HTERT RPE-1 (cell line): ENCODE results near the gene GPC3.

Experiments used
- in situ Hi-C: fragments of 300-500 bp; cut with MboI; formaldehyde crosslinking; loops from 4 replicates; pipeline ENCODE4 v1.14.3; 2020; ENCODE audit warnings: low sequenced_read_pairs

The GPC3 gene

GRCh38 chrX:133658293-133658911, 327.0 kb downstream of the GPC3 start:
- in situ Hi-C loops, result no loop called here

- in situ Hi-C loops, result no loop called here
These were observed 329.8 kb downstream of the GPC3 start for GRCh38 chrX:133655275-133656265.

DNA sequence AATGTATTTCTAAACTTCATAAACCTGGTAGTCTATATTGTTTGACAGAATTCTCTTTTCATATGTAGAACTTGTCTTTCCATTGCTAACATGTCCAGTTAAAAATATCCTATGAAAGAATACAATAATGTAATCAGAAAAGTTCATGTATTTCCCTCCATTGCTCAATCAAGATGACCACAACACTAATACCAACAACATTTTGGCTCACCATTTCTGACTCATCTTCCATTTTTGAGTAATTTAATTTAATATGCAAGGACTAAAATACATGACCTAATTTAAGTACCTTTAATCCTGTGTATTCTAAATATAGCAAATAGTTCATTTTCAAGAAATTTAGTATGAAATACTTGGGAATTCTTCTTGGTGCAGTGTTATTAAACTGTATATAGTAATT, 330.6 kb downstream of the GPC3 start:
- in situ Hi-C loops, result no loop called here

DNA sequence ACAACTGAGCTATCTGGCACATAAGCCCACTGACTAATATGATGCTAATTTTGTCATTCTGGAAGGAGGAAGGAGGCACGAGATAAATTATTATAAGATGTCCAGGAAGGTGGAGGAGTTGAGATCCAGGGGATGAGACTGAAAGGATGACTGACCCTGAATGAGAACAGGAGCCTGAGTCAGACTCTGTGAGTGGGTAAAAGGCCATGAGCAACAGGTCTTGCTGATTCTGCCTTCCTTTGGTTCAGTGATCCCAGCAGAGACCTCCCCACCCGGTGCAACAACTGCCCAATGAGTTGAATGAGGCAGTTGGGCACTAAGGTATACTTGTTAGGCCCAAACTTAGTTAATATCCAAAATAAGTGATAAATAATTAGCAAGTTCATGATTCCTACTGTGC, 332.0 kb downstream of the GPC3 start:
- in situ Hi-C loops, result no loop called here

GRCh38 chrX:133652185-133652584, 333.2 kb downstream of the GPC3 start:
- in situ Hi-C loops, result no loop called here

DNA sequence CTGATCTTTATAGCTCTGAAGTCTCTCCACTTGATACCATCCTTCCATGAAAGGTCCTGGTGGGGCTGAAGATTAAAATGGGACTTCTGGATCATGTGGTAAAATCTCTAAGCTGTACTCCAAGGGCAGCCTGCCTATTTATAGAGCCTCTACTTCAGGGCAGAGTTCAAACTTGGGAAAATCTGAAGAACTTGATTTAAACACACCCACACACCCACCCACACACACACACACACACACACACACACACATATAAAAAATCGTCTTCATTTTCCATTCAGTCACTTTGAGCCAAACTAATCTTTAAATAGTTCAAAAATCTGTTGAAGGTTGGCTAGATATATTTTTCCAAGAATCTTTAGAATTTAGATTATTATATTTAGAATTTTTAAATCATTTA, 335.2 kb downstream of the GPC3 start:
- in situ Hi-C loops, result no loop called here

- in situ Hi-C loops, result no loop called here
These were observed 335.7 kb downstream of the GPC3 start for GRCh38 chrX:133649651-133650050.

DNA sequence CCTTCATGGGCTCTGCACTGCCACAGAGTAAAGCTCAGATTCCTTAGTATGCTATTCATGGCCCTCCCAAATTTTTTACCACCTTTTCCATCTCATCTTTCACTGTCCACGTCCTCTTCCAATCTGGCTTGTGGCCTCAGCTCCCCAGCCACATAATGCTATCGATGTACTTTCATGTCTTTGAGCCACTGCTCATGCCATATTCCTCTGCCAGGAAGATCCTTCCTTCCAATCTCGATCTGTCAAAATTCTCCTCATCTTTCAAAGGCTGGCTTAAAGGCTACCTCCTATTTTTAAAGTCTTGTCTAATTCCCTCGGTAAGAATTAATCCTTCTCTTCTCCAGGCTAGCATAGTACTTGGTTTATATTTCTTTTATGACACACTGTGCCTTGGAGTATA, 336.8 kb downstream of the GPC3 start:
- in situ Hi-C loops, result no loop called here

DNA sequence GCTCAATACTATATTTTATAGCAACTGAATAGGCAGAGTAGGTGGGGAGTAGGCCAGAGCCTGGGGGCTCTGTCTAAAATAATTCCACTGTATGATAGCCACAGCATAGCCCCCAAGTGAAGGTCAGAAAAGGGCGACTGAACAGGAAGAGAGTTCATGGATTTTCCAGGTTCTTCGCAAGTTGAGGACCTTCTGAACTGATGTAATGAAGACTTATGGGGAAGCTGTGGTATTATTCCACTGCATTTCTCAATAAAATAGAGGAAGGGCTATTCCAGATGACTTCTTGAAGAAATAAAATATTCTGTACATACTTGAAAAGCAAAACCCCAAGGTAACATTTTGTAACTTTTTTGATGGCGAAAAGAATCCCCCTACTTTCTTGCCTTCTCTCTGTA, 338.7 kb downstream of the GPC3 start:
- in situ Hi-C loops, result no loop called here

GRCh38 chrX:133645977-133646718, 339.2 kb downstream of the GPC3 start:
- in situ Hi-C loops, result no loop called here

- in situ Hi-C loops, result no loop called here
These were observed 340.1 kb downstream of the GPC3 start for GRCh38 chrX:133645256-133645655.

DNA sequence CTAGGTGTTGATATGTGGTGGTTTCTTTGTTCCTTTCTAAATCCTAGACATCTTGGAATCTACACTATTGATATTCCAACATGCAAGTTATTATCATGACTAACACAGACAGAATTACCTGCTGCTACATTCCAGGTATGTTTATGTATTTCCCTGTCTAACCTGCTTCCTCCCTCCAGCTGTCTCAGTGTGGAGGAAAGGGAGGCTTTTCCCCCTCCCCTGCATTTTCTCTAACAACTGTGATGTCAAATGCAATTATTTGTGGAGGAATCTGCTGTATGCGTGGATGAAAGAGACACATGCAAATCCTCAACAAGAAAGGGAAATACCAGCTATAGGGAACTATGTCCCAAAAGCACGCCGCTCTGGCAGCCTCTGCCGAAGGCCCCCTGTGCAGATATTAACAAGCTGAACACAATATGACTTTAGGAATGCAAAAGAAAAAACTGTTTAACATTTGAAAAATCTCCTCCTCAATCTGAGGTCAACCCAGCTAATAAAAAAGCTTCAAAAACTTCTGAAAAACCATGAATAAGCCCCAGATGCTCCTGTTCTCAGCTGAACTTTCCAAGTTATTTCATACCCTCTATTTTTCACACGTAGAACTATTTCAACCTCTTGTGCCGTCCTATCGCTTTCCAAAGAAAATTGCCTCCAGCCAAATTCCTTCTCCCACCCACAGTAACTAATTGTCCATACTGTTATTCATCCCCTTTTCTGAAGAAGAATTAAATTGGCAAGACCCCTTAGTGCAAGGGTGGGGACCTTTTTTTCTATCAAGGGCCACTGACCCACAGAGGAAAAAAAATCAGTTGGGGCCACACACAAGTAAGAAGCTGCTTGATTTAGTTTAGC, 345.0 kb downstream of the GPC3 start:
- in situ Hi-C loops, result no loop called here

GRCh38 chrX:133639726-133640125, 345.7 kb downstream of the GPC3 start:
- in situ Hi-C loops, result no loop called here

DNA sequence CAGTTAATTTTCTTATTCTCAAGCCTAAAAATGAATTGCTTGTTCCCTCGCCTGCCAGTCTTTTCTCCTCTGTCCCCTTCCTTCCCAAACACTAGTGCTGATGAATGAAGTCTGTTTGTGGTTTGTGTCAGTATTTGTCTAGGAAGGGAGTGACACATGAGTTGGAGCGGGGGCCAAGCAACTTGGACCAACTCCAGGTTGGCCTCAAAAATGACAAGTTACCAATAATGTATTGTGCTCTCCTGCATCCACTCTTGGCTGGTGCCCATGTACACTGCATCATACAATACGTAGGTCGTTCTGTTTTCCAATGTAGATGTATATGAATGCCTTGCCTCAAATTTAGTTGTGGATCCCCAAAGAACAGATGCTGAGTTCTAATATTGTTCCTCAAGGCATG, 347.1 kb downstream of the GPC3 start:
- in situ Hi-C loops, result no loop called here

DNA sequence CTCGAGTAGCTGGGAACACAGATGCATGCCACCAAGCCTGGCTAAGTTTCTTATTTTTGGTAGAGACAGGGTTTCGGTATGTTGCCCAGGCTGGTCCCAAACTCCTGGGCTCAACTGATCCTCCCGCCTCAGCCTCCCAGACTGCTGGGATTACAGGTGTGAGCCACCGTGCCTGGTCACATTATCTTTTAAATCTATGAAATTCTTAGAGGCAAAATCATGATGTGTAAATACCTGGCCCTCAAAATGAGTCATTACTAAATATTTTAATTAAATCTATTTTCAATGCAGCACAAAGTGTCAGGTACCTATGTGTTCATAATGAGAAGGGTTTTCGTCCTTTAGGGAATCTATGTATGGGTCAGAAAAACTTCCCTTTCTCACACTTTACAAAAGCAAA, 347.6 kb downstream of the GPC3 start:
- in situ Hi-C loops, result no loop called here

DNA sequence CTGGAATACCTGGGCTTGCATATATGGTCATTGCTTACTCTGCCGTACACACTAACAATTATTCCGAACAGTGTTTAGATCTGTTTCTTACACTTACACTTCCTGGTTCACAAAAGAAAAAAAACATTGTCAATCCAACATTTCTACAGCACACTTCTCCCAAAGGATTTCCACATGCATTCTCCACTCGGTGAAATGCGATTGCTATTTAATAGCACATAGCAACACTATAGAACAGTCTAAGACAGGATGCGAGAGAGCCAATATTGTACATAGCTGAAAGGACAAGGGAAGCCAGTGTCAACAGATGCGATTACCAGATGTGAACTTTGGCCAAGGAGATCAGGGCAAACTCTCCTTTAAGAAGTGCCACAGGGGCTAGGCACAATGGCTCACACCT, 349.4 kb downstream of the GPC3 start:
- in situ Hi-C loops, result no loop called here

DNA sequence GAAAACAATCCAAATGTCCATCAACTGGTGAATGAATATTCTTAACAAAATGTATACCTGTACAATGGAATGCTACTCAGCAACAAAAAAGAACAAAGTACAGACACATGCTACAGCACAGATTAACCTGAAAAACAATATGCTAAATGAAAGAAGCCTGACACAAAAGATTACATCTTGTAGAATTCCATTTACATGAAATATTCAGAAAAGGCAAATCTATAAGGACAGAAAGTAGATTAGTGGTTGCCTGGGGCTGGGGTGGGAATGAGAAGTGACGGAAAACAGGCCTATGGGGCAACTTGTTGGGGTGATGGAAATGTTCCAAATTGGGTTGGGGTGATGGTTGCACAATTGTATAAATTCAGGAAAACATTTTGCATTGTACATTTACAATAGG, 351.0 kb downstream of the GPC3 start:
- in situ Hi-C loops, result no loop called here

DNA sequence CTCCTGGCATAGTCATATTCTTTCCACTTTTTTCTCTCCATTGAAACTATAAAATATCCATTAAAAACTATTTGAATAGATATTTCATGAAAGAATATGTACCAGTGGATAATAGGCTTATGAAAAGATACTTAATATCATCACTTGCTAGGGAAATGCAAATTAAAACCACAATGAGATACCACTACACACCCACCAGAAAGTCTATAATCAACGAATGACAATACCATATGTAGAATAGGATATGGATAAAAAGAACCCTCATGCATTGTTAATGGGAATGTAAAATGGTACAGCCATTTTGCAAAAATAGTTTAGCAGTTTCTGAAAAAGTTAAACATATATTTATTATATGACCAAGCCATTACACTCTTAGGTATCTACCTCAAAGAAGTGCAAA, 351.4 kb downstream of the GPC3 start:
- in situ Hi-C loops, result no loop called here

DNA sequence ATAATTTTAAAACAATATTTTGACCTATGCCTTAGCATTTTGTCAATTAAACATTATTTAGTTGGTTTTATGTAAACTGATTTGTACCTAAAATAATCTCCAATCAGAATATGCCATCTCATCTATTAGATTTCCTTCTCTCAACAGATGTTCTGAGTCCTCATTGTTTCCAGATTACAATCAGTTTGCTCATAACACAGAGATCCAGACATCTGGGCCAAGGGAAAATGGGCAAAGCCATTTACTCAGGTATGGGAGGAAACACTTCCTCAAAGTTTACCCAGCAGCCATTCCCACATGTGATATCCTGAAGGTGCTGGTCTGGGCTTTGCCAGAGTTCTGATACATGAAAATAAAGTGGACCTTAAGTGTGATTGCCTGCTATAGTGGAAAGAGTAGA, 352.2 kb downstream of the GPC3 start:
- in situ Hi-C loops, result no loop called here

GRCh38 chrX:133630362-133630761, 355.0 kb downstream of the GPC3 start:
- in situ Hi-C loops, result no loop called here

GRCh38 chrX:133627673-133628072, 357.7 kb downstream of the GPC3 start:
- in situ Hi-C loops, result no loop called here
